GM19328 (cell line): ENCODE results near the gene BIK.

ENCODE experiments used
- ATAC-seq: cut with Tn5 transposase; IDR thresholded peaks from one replicate; pipeline ENCODE4 v1.9.1; 2021; ENCODE audit warnings: mild to moderate bottlenecking, moderate library complexity; ENCODE audit not compliant: unreplicated experiment

BIK gene

GRCh38 chr22:43110444-43110926, at the start of gene BIK:
Gene BIK (plus strand): TSS chr22:43110750. CDS start chr22:43124023, 13,273 bp downstream.
- no peak for ATAC-seq

DNA sequence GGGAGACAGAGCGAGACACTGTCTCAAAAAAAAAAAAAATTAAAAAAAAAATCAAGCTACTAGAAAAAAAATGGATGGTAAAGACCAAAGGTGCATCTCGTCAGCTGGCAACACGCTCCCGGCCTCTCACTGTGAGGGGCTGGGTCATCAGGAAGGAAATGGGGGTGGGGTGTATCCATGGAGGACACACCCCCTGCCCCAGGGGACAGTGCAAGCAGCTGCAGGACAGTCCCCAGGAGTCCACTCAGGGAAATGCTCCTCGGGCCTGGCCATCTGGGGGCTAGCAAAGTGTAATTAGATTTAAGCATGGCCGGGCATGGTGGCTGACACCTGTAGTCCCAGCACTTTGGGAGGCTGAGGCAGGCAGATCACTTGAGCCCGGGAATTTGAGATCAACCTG, 44.4 kb upstream of the BIK start:
- ATAC-seq, result no peak

GRCh38 chr22:43066844-43067385, 43.6 kb upstream of the BIK start:
- no peak for ATAC-seq

DNA sequence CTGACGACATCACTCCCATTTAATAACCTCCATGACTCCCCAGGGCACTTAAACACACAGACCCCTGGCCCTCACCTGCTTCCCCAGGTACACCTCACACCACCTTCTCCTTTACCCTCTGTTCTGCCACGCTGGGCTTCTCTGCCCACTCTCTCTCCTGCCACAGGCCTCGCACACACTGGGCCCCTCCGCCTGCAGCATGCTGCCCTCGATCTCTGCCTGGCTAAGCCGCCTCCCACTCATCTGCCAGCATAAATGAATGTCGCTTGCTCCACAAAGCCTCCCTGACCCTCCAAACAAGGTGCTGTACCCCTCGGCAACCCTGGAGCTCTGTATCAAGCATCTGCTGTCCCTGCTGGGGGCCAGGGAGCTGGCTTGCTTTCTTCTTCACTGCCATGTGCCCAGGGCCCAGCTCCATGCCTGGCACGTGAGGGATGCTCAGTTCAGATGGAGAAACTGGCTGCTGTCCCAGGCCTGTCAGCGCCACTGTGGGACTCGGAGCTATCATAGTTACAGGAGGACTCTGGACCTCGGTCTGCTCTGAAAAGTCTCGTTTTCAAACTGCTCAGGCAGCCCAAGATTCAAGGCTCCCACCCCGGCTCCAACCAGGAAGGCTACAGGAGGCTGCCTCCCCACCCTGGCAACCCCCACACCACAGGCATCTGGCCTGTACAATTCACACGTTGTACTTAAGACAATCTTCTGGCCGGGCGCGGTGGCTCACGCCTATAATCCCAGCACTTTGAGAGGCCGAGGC, 33.3 kb upstream of the BIK start:
- ATAC-seq, result no peak

DNA sequence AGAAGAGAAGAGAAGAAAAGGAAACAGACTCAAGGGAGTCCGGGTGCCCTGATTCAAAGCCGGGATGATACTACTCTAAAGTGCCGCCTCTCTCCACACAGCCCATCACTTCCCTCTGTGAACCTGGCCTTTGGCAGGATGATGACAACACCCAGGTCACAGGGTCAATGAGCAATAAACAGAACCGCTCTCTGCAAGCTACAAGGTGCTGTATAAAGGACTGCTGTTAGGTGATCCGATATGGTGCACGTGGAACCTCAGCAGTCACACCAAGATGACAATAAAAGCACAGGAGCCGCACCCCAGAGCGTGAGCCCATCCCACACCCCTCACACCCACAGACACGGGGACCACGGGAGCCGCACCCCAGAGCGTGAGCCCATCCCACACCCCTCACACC, 32.0 kb upstream of the BIK start:
- no peak for ATAC-seq

GRCh38 chr22:43079742-43080141, 30.8 kb upstream of the BIK start:
- no peak for ATAC-seq

DNA sequence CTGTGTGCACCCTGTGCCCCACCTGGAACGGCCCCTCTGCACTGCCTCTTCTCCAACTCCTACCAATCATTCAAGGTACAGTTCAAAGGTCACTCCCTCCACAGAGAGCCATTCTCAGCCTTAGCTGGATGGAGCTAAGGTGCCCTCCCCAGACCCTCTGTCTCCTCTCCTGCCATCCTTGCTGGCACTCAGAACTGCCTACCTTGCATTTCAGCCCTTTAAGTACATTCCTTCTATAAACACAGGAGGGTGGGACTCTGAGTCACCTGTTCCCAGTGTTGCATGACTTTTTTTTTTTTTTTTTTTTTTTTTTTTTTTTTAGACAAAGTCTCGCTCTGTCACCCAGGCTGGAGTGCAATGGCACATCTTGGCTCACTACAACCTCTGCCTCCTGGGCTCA, 29.9 kb upstream of the BIK start:
- ATAC-seq, result no peak

DNA sequence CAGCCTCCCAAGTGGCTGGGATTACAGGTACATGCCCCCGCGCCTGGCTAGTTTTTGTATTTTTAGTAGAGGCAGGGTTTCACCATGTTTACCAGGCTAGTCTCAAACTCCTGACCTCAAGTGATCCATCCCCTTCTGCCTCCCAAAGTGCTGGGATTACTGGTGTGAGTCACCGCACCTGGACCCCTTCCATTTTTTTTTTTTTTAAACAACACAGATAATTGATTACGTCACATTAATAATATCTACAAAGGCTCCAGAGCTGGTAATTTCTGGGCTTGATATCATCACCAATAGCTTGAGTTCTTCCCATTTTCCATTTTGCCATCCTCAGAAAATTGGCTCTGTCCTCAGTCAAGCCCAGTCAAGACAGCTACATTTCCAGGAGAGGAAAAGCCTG, 28.6 kb upstream of the BIK start:
- ATAC-seq, result no peak

GRCh38 chr22:43085658-43086606, 24.6 kb upstream of the BIK start:
- ATAC-seq, result no peak

DNA sequence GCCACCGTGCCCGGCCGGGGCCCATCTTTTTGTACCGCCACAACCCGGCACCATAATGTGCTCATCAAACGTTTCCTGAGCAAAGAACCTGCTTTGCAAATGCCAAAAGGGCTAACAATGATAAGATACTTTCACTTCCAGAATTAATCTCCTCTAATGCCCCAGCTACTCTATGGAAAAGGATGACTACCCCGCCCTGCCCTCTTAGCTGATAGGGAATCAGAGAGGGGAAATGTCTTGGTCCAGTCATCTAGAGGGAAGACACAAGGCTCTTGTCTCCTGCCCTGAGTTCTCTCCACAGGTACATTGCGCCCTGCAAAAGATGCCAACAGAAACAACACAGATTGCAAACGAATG, 21.9 kb upstream of the BIK start:
- ATAC-seq, result no peak

DNA sequence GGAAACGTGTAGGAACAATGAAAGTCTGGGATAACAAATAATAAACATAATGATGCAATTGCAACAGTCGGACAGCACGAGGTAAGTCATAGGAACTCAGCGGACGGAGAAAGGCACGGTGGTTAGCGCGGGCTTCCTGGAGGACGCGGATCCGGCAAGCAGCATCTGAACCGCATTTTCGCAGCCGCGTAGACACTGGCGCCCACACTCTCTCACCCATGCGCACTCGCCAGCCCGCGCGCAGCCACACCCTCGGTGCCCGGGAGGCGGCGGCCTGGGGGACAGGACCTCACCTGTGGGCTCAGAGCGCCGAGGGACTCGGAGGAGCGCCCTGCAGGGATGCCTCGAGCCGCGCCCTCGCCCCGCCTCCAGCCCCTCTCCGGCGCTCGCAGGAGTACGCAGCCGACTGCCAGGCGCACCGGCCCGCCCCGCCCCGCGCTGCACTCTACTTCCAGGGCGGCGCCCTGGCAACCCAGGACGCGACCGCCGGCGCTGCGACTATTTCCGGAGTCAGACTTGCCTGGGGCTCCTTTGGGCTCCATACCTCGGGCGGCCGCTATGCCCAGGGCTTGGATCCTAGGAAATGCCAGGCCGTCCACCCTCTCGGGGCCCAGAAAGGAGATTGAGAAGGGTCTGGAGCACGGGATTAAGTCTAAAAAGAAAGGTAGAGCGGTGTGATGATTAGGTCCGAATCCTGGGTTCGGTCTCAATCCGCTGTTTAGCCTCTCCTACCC, 21.4 kb upstream of the BIK start, which contains the start of gene TTLL1:
Gene TTLL1, minus strand, starts transcription at position 408 of the 734 bp plus-strand sequence. CDS start 13,805 bp downstream, outside the sequence.
- ATAC-seq, result peak; percentile 89

GRCh38 chr22:43090130-43090789, 20.3 kb upstream of the BIK start:
- no peak for ATAC-seq

DNA sequence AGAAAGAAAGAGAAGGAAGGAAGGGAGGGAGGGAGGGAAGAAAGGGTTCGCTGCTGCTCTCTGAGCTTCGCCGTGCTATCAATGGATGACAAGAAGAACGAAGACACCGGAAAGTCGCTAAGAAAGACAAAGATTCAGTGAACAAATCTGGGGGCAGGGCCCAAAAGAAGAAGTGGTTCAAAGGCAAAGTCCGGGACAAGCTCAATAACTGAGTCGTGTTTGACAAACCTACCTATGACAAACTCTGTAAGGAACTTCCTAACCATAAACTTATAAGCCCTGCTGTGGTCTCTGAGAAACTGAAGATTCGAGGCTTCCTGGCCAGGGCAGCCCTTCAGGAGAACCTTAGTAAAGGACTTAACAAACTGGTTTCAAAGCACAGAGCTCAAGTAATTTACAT, 18.5 kb upstream of the BIK start:
- ATAC-seq, result no peak

- ATAC-seq, result no peak
Observed at GRCh38 chr22:43094085-43094484, 16.5 kb upstream of the BIK start.

GRCh38 chr22:43094551-43094950, 16.0 kb upstream of the BIK start:
- ATAC-seq, result no peak

DNA sequence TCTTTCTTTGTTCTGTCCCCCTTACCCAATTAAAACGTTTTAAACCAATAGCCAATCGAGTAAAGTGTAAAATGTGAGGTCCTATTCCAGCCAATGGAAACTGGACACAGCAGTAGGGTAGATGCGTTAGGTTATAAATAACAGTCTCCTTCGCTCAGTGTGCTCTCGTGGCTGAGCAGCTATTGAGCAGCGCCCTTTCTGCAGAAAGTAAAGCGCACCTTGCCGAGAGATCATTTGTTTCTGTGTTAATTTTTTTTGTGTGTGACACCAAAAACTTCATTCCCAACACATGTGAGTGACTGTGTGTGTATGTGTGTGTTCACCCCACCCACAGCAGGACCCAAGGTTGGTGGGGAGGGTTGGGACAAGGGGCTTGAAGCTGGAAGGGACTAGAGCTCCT, 14.1 kb upstream of the BIK start:
- no peak for ATAC-seq

GRCh38 chr22:43098356-43098755, 12.2 kb upstream of the BIK start:
- ATAC-seq, result no peak

DNA sequence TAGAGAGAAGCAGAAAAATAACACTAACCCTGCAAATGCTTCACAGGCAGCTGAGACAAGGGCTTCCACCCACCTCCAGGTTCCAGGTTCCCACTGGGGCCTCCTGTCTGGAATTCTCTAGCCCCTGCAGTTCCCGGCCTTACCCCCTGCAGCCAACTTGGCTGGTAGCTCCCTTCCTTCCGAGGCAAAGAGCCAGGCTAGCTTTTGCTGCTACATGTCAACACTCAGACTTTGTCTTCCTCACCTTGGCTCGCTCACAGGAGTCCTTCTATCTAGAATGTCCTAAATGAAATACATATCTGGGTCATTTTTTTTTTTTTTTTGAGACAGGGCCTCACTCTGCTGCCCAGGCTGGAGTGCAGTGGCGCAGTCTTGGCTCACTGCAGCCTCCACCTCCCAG, 11.5 kb upstream of the BIK start:
- no peak for ATAC-seq

- no peak for ATAC-seq
Observed at GRCh38 chr22:43100225-43100624, 10.3 kb upstream of the BIK start.

DNA sequence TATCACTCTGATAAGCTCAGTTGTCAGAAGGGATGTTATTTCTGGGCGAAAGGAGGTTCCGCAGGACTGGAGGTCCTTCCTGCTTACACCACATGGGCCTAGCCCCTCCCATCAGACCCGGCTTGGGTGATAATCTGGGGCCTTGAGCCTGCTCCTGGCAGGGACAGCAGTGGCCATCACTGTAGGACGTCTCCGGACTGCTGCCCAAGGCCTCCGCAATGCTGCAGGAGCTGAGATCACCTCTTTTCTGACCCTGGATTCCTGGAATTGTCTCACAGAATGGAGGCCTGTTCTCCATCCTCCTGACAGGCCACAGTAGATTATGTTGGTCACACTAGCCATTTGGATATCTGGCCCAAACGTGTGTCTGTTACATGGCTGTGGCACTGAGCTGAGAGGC, 9.2 kb upstream of the BIK start:
- ATAC-seq, result no peak
